ENCODE results near the gene PNMA8B.

- TF ChIP-seq CTCF (IDR thresholded peaks at IDR 0.05): no peak
- no peak for TF ChIP-seq EP300 (IDR thresholded peaks at IDR 0.05)
Measured at GRCh38 chr19:46491975-46492682, 3.5 kb downstream of the PNMA8B start.
